ENCODE data around the gene OR6T1. TPM values are rescaled to one million over a fixed set of nuclear protein-coding genes. Genes with fewer than 3 reads are reported as not detected.

OR6T1 gene
- total RNA-seq, 2 experiments from 2014 or later = not detected

DNA sequence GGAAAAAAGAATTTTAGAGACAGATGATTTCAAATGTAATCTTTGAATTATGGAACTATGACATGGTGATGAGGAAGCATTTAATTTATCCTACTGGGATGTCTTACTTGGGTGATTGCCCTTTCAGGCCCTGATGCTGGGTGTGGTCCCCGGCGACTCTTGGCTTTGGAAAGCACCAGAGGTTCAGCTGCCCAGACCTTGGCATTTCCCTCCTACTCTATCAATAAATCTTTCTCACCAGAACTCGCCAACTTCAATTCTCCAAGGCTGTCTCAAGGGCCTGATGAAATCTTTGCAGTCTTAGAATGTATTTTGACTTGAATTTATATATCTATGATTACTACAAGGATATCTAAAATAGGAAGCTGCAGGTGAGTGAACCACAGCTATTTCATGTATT is 22.7 kb downstream of the OR6T1 start:
- Mint-ChIP-seq H3K27me3 (peaks cover 1% of the 10 kb centered on the region), H3K4me1 (ENCODE audit: low read depth) (no peaks in the 10 kb centered on the region), H3K27ac (no peak overlapping the region), H3K9me3 (no peaks in the 10 kb centered on the region), H3K4me3 (no peak overlapping the region), H3K36me3 (ENCODE audit: low read depth) (no peaks in the 10 kb centered on the region)
- ATAC-seq (no peak), DNase-seq (no peak)
- intact Hi-C loops (cut with micrococcal nuclease) = no loop called here
- POLR2A ChIA-PET = no interaction called here
- TF ChIP-seq CTCF (IDR thresholded peaks at IDR 0.05) = no peak
- CTCF ChIA-PET = no interaction called here

GRCh38 chr11:123905826-123906225 is 37.8 kb downstream of the OR6T1 start:
- POLR2A ChIA-PET = no interaction called here
- no peaks in the 10 kb centered on the region for H3K9me3 Mint-ChIP-seq
- ATAC-seq (no peak), DNase-seq (no peak)
- CTCF ChIA-PET = no interaction called here
- no peaks in the 10 kb centered on the region for H3K36me3 Mint-ChIP-seq (ENCODE audit: low read depth)
- H3K4me3 Mint-ChIP-seq = no peak overlapping the region
- no peak overlapping the region for H3K27ac Mint-ChIP-seq
- intact Hi-C loops (cut with micrococcal nuclease) = no loop called here
- no peaks in the 10 kb centered on the region for H3K4me1 Mint-ChIP-seq (ENCODE audit: low read depth)
- no peak for TF ChIP-seq CTCF (IDR thresholded peaks at IDR 0.05)
- peaks cover 1% of the 10 kb centered on the region for H3K27me3 Mint-ChIP-seq

- Mint-ChIP-seq H3K27me3 (peaks cover 1% of the 10 kb centered on the region), H3K27ac (no peak overlapping the region), H3K36me3 (ENCODE audit: low read depth) (no peaks in the 10 kb centered on the region), H3K9me3 (no peaks in the 10 kb centered on the region), H3K4me3 (no peak overlapping the region), H3K4me1 (ENCODE audit: low read depth) (no peaks in the 10 kb centered on the region)
- DNase-seq (no peak), ATAC-seq (no peak)
- intact Hi-C loops (cut with micrococcal nuclease) = no loop called here
- no peak for TF ChIP-seq CTCF (IDR thresholded peaks at IDR 0.05)
- ChIA-PET CTCF (no interaction called here), POLR2A (no interaction called here)
Observed at GRCh38 chr11:123904932-123905331, 38.7 kb downstream of the OR6T1 start.

GRCh38 chr11:123903932-123904331 is 39.7 kb downstream of the OR6T1 start:
- ChIA-PET POLR2A (no interaction called here), CTCF (no interaction called here)
- no peak for ATAC-seq
- peaks cover 1% of the 10 kb centered on the region for H3K27me3 Mint-ChIP-seq
- no peak overlapping the region for H3K4me3 Mint-ChIP-seq
- intact Hi-C loops (cut with micrococcal nuclease) = no loop called here
- H3K36me3 Mint-ChIP-seq (ENCODE audit: low read depth) = no peaks in the 10 kb centered on the region
- no peak overlapping the region for H3K27ac Mint-ChIP-seq
- no peaks in the 10 kb centered on the region for H3K9me3 Mint-ChIP-seq
- no peaks in the 10 kb centered on the region for H3K4me1 Mint-ChIP-seq (ENCODE audit: low read depth)
- DNase-seq = no peak
- no peak for TF ChIP-seq CTCF (IDR thresholded peaks at IDR 0.05)

DNA sequence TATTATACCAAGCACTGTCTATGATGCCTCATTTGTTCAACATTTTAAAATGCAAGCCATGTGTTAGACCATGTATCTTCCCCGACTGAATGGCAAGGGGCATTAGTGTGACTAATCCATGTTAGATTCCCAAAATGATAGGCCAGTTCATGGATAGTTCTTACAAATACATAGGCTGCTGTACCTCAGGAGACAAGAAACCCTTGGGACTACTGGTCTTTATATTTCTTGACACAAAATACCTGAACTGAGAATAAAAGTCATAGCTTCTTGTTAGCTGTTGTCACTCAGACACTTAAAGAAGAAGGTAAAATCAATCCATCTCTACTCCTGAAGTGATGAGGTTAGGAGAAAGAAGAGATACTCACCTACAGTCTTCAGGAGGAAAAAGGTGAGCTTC is 41.8 kb downstream of the OR6T1 start, which contains the start of gene OR8D4:
Gene OR8D4, plus strand, starts transcription at position 301 of the 400 bp plus-strand sequence. CDS start 4,265 bp downstream, outside the sequence.
- Mint-ChIP-seq H3K9me3 (no peaks in the 10 kb centered on the region), H3K4me3 (no peak within 1 kb of the TSS), H3K27ac (no peak within 1 kb of the TSS), H3K27me3 (no peaks in the 10 kb centered on the region), H3K4me1 (ENCODE audit: low read depth) (no peaks in the 10 kb centered on the region), H3K36me3 (ENCODE audit: low read depth) (no peaks in the 10 kb centered on the region)
- DNase-seq (no peak), ATAC-seq (no peak)
- ChIA-PET POLR2A (no interaction called here), CTCF (no interaction called here)
- no peak for TF ChIP-seq CTCF (IDR thresholded peaks at IDR 0.05)
- intact Hi-C loops (cut with micrococcal nuclease) = no loop called here

Measured in activated CD8-positive, alpha-beta T cell treated with anti-CD3 and anti-CD28 coated beads for 36 hours (primary cell).